GM18508 (cell line): ENCODE data around the gene PLSCR2.
"Not testable (repeated sequence)": the region's sequence is repeated elsewhere in the genome, so short reads cannot be mapped to it uniquely, and the experiment has no call there.

ENCODE experiments used
- ATAC-seq: cut with Tn5 transposase; IDR thresholded peaks from one replicate; pipeline ENCODE4 v1.9.1; 2021; ENCODE audit warnings: moderate number of reproducible peaks; ENCODE audit not compliant: insufficient read depth, unreplicated experiment

Gene PLSCR2

GRCh38 chr3:146491303-146491702 is 21.9 kb upstream of the PLSCR2 start:
- ATAC-seq, result no peak

GRCh38 chr3:146485297-146485696 is 15.9 kb upstream of the PLSCR2 start:
- no peak for ATAC-seq

- ATAC-seq, result no peak
These were observed 6.9 kb upstream of the PLSCR2 start for GRCh38 chr3:146476094-146476740.

- ATAC-seq, result not testable (repeated sequence)
These were observed 5.6 kb upstream of the PLSCR2 start for GRCh38 chr3:146474976-146475375.

- no peak for ATAC-seq
These were observed 4.4 kb upstream of the PLSCR2 start for GRCh38 chr3:146473726-146474125.

GRCh38 chr3:146472611-146473010 is 3.2 kb upstream of the PLSCR2 start:
- no peak for ATAC-seq

GRCh38 chr3:146471012-146471411 is 1.7 kb upstream of the PLSCR2 start:
- ATAC-seq, result no peak

- no peak for ATAC-seq
These were observed 1.1 kb upstream of the PLSCR2 start for GRCh38 chr3:146470425-146470990.

GRCh38 chr3:146468671-146469149 is 651 bp downstream of the PLSCR2 start:
- ATAC-seq, result no peak

GRCh38 chr3:146468234-146468633 is 1.1 kb downstream of the PLSCR2 start:
- no peak for ATAC-seq

GRCh38 chr3:146466604-146467003 is 2.8 kb downstream of the PLSCR2 start:
- no peak for ATAC-seq

GRCh38 chr3:146465693-146466465 is 3.5 kb downstream of the PLSCR2 start:
- ATAC-seq, result no peak

- no peak for ATAC-seq
These were observed 4.6 kb downstream of the PLSCR2 start for GRCh38 chr3:146464783-146465182.

GRCh38 chr3:146464005-146464595 is 5.3 kb downstream of the PLSCR2 start:
- no peak for ATAC-seq

GRCh38 chr3:146454796-146455195 is 14.6 kb downstream of the PLSCR2 start:
- no peak for ATAC-seq

- no peak for ATAC-seq
These were observed 19.7 kb downstream of the PLSCR2 start for GRCh38 chr3:146449613-146450012.

GRCh38 chr3:146449076-146449475 is 20.3 kb downstream of the PLSCR2 start:
- ATAC-seq, result no peak

- ATAC-seq, result no peak
These were observed 23.3 kb downstream of the PLSCR2 start for GRCh38 chr3:146446026-146446425.

GRCh38 chr3:146440310-146440709 is 29.1 kb downstream of the PLSCR2 start:
- ATAC-seq, result not testable (repeated sequence)

- no peak for ATAC-seq
These were observed 37.3 kb downstream of the PLSCR2 start for GRCh38 chr3:146432066-146432465.

- ATAC-seq, result no peak
These were observed 38.1 kb downstream of the PLSCR2 start for GRCh38 chr3:146431240-146431639.
